GM18526 (cell line): ENCODE results near the gene C18orf32.

Source experiments
- POLR2A ChIP-seq: IDR thresholded peaks from 3 replicates; pipeline ENCODE4 v1.6.1; 2011; ENCODE audit not compliant: insufficient read length; ENCODE audit errors: extremely low read depth

The C18orf32 gene

DNA sequence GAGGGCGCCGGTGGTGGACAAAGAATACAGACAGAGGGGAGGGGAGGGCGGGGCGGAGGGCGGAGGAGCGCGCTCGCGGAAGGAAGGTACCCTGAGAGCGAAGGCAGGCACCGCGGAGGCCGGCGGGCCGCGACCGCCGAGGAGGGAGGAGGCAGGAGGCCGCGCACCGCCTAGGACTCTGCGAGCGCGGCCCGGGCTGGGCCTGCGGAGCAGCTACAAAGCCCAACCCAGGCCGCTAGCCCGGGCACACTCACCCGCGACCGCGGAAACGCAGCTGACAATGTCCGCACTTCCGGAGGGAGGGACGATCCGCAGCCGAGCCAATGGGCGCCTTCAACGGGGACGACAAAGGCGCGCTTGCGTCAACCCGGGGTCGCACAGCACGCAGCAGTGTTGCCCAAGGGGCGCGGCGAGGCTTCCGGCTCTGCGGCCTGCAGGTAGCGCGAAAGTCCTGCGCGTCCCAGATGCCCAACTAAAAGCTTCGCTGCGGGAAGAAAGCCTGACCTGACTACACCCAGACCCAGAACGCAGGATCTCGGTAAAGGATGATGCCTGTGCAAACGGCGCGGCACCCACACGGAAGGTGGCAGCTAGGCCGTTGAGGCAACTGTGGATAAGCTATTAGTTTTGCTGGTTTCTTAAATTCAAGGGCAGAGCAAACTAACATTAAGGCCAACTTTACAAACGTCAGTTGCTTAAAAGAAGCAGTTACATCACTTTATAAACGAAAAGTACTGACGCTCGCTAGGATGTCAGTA, at the start of gene C18orf32:
Gene C18orf32, minus strand, starts transcription at position 282 of the 758 bp plus-strand sequence. CDS start 3,486 bp downstream, outside the sequence.
- peak; percentile 97 for TF ChIP-seq POLR2A

DNA sequence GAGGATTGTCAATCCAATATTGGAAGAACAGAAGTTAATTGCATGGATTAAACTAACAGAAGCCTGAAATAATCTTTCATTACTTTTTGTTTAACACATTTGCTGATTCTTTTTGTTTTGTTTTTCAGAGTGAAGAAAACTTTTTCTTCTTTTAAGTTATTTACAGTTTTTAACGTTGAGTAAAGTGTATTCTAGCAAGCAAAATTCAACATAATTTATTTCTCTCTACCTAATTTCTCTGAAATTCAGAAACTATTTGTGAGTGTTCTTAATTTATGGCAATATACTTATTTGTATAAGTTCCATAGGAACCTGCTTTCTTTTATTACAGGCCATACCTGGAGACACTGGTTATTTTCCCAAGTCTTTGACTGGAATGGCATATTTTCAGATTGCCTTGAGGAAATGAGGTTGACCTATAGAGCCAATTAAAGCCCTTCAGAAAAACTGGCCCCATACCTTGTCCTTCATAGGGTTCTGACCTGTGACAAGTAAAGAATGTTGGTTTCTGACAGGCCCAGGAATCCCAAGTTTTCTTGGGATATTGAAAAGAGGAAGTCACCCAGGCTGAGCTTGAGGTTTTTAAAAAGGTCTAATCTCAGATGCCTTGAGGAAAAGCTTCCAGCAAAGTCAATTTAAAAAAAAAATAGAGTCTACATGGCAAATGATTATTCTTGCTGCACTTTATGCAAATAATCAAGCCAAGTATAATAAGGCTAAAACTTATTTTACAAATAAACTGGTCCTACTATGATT, 48.0 kb upstream of the C18orf32 start:
- no peak for TF ChIP-seq POLR2A

DNA sequence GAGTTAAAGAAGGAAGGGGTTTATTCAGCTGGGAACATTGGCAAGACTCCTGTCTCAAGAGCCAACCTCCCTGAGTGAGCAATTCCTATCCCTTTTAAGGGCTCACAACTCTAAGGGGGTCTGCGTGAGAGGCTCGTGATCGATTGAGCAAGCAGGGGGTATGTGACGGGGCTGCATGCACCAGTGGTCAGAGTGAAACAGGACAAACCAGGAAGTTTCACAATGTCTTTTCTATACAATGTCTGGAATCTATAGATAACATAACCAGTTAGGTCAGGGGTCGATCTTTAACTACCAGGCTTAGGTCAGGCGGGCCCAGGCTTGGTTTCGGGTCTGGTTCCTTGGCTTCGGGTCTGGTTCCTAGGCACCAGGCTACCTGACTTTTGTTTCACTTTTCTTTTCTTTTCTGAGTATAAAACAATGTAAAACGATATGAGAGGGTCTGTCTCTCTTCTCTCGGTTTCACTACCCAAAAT, 44.7 kb upstream of the C18orf32 start:
- TF ChIP-seq POLR2A, result no peak

DNA sequence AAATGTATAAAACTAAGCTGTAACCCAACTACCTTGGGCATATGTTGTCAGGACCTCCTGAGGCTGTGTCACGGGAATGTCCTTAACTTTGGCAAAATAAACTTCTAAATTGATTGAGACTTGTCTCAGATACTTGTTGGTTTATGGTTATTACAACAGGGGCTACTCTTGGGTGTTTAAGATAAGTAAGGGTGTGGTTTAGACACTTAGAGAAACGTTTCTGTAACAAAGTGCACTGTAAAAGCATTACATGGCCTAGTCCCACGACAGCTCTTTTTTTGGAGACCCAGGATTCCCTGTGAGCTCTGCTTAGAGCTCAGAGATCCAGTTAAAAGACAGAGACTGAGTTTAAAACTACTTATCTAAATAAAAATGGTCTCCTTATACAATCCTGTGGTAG, 42.6 kb upstream of the C18orf32 start:
- TF ChIP-seq POLR2A, result no peak

DNA sequence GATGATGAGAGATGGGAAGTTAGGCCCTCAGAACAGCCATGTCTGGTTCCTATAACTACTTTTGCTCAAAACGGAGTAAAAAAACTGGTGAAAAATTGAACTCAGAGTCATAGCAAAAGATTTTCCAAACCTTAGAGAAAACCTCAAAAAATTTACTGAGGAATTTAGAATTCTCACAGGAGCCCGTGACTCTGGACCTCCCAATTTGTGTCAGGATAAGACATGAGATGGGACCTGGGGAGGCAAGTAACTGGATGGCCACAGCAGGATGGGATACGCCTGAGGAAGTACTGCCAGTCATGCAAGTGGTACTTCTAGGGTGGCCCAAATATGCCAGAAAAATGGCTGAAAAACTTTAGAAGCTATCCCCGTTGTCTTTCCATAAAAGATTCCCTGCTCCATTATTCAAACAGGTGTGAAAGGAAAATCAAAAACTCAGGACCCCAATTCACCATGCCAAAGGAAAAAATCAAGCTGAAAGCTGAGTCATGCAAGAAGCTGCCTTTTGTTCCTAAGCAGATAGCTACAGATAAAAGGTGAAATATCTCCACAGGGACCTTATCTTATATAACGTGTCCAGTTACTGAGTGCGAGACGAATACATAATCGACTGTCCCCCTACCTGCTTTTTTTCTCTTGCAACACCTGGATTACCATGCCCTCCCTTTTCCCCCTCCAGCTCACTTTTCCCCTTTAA, 40.7 kb upstream of the C18orf32 start:
- TF ChIP-seq POLR2A, result no peak

DNA sequence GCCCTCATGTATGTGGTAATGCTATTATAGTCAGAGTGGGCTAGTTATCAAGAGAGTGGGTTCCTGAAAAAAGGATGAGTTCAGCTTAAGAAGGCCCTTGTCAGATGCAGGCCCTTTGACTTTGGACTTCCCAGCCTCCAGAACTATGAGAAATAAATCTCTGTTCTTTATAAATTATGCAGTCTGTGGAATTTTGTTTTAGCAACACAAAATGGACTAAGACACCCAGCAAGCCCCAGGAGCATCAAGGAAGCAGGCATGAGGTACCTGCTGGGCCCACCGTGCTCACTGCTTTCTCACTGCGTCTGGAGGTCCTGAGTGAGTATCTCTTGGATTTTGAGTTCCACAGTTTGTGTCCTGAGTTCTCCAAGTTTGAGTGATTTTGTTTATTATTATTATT, 38.9 kb upstream of the C18orf32 start:
- TF ChIP-seq POLR2A, result no peak

DNA sequence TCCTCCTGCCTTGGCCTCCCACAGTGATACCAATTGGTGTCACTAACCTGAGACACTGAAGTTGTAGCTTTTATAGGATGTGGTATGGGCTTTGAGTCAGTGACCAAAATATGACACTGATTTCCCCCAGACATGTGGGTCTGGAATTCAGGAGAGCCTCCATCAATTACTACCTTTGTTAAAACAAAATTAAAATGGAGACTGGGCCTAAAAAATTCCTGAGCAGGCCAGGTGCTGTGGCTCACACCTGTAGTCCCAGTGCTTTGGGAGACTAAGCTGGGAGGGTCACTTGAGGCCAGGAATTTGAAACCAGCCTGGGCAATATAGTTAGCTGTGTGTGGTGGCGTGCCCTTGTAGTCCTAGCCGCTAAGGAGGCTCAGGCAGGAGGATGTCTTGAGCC, 37.9 kb upstream of the C18orf32 start:
- TF ChIP-seq POLR2A, result no peak

DNA sequence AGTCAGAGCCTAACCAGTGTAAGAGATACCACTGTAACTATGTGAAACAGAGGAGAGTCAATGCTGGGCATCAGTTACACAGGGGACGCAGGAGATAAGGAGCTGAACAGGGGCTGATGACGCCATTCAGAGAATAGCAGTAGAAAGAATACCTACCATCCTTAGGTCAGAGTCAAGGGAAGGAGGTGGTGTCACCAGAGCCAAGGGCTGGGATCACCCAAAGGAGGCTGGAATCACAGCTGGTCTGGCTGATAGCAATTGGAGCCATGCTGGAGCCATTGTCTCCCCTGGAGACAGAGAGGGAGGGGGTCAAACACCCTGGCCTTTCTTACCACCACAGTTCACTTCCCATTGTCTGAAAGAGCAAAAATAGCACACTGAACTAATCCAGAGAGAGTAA, 37.3 kb upstream of the C18orf32 start:
- no peak for TF ChIP-seq POLR2A

DNA sequence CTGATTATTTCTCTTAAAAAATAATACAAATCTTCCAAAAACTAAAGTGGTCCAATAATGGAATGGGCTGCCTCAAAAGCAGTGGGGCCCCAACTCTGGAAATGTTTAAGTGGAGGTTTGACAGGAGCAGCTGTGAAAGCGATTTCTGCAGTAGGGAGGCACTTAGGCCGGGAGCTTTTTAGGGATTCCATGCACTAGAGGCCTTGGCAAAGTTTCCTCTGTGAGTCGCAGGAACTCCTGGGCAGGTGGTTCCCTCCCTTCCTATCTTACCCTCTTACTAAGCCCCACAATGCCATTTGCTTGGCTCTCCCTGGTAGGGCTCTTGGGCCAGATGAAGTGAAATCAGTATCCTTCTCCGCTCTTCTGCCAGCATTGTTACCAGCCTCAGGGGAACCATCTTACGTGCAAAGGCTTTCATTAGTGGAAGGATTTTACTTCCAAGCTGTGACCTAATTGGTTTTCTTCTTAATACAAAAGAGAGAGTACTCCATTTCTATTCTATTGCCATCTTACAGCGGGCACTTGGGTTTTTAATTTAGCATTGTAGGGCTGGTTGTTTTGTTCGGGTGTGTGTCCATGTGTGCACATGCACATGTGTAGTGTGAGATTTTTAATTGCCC, 34.3 kb upstream of the C18orf32 start:
- TF ChIP-seq POLR2A, result no peak

DNA sequence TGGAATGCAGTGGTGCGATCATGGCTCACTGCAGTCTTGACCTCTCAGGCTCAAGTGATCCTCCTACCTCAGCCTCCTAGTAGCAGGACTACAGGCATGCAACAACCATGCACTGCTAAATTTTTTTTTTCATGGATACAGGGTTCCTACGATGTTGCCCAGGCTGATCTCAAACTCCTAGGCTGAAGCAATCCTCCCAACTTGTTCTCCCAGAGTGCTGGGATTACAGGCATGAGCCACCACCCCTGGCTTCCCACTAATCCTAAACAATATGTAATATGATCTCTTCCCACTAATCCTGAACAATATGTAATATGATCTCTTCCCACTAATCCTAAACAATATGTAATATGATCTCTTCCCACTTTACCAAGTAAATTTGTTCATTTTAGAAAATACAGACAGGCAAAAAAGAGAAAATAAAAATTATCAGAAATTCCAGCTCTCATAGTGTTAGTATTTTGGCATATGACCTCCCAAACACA, 33.7 kb upstream of the C18orf32 start:
- TF ChIP-seq POLR2A, result no peak

DNA sequence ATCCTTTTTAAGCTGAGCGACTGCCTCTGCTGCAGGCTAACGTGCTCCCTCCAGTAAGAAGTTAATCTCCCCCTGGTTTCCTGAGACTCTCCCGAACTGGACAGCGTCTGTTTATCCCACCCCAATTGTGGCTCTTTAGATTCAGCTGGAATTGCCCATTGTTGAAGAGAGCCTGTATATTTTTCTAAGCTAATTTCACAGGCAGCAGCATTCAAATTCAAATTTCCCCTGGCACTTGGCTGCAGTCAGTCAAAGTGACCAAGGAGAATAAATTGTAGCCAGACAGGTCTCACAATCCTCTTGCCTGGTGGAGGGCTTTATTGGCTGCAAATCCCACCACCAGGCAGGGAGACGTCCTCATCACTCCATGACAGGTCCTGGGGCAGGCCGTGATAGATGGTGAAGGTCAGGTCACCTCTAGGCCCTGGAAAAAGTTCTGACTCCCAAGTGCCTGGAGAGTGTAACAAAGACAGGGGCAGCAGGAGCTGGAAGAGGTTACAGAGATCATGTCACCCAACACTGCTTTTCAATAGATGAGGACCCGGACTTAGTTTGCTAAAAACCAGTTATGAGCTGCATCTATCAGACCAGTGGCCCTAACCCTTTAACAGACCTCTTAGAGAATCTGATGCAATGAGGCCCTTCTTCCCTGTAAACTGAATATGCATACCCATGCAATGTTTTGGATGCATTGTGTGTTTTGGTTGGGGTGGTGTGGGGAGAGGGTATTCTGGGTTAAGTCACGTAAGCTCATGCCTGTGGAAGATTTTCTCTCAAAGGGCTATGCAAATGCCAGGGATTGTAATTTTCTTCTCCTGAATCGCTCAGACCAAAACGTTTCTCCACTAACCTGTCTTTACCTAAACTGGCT, 32.3 kb upstream of the C18orf32 start:
- no peak for TF ChIP-seq POLR2A

DNA sequence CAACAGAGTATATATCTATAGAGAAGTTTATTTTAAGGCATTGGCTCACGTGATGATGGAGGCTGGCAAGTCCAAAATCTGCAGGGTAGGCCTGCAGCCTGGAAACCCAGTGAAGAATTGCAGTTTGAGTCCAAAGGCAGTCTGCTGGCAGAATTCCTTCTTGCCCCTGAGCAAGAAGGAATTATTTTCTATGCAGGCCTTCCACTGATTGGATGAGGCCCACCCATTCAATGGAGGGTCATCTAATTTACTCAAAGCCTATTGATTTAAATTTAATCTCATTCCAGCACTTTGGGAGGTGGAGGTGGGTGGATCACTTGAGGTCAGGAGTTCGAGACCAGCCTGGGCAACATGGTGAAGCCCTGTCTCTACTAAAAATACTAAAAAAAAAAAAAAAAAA, 30.4 kb upstream of the C18orf32 start:
- TF ChIP-seq POLR2A, result no peak

DNA sequence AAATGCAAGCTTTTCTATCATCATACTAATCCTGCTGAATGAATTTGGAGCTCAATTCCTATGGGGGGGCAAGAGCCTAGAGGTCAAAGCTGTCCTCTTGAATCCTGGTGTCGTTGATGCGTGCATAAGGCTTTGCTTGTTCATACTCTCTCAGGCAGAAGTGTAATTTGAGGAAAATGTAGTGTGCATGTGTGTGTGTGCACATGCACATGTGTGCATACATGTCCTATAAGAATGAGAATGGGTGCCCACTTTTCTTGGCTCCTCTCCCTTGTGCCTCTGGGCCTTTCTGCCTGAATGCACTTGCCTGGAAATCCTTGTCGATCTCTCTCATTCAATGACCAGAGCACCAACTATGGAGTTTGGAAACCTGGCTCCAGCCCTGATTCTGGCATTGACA, 28.5 kb upstream of the C18orf32 start:
- no peak for TF ChIP-seq POLR2A

DNA sequence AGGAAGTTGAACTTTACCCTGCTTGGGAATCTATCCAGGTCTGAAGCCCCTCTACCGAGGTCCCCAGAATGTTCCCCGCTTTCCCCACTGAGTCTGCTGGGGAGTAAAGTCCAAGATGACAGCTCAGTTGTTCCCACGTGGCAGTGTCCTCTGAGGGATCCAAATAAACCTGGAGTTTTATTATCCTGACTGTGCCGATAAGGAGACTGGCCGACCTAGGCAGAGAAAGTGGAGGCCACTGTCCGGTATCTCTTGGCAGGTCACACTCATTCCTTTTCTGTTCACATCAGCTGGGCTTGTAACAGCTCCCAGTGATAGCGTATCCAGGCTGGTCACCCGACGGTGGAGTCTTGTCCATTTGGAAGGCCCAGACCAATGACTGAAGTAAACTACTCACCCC, 27.5 kb upstream of the C18orf32 start:
- TF ChIP-seq POLR2A, result no peak

DNA sequence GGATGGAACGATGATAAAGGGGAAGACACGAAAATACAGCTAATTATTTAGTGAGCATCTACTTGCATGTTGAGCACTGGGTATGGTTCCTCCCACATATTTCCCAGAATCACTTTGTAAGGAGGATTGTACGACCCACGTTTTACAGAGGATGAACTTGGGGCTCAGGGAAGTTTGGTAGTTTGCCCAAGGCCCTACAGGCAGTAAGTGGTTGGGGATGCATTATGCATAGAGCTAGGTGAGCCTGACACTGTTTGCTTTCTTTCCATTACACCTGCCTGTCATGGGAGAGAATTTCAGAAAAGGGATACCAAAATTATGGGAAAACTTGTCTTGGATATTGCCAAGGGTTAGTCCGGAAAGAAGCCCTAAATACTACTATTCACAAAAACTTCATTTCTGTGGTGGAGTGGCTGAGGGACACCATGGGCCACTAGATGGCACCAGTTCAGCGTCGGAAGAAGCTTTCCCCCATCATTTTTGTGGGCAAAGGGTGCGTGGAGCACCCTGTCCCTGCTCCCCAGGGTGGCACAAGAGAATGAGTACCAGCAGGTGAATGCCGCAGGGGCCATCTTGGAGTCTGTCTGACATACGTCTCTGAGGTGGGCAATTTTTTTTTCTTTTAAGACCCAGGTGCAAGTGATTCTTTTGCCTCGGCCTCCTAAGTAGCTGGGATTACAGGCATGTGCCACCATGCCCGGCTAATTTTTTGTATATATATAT, 23.5 kb upstream of the C18orf32 start:
- TF ChIP-seq POLR2A, result no peak
